IMR-90 (cell line): ENCODE results near the gene ATP1A2. TPM values are rescaled to one million over a fixed set of nuclear protein-coding genes. Genes with fewer than 3 reads are reported as not detected.

Experiments used
- ATAC-seq: fragments of 200-7000 bp; cut with Tn5 transposase; 2 replicates; pipeline ENCODE4 v1.9.1; 2020; ENCODE audit warnings: low read depth, mild to moderate bottlenecking, moderate library complexity
- BruUV-seq: library from RNA; stranded (reverse); fragments of 400-500 nt; replicated peaks from 2 replicates; lab custom pipeline; 2021; lab: Mats Ljungman, UMichigan
- CTCF ChIA-PET: fragments of 300-600 bp; formaldehyde crosslinking; extraction: SDS; loops from one replicate; lab custom pipeline; 2021; ENCODE audit warnings: antibody characterized with exemption; lab: Yijun Ruan, JAX
- POLR2A ChIA-PET: fragments of 300-600 bp; sonication (Branson Sonifier 250); formaldehyde crosslinking; loops from one replicate; lab custom pipeline; 2022; ENCODE audit warnings: antibody characterized with exemption; ENCODE audit not compliant: unreplicated experiment; lab: Charles Lee
- DNase-seq: peaks from one replicate; pipeline ENCODE4 v3.0.0; 2013
- H2AFZ ChIP-seq: replicated peaks from 2 replicates; pipeline ENCODE3; 2013; ENCODE audit warnings: low read length, mild to moderate bottlenecking; ENCODE audit not compliant: poor library complexity
- H2AK5ac ChIP-seq: 2 replicates; pipeline ENCODE4 v1.6.1; 2013; ENCODE audit warnings: low read depth, low read length, inconsistent platforms
- H2AK9ac ChIP-seq: replicated peaks from 2 replicates; pipeline ENCODE3; 2013; ENCODE audit warnings: mild to moderate bottlenecking, low read depth, low read length, moderate library complexity; ENCODE audit not compliant: poor library complexity
- H2BK120ac ChIP-seq: 2 replicates; pipeline ENCODE4 v1.6.1; 2013; ENCODE audit warnings: low read depth, low read length, inconsistent platforms
- H2BK15ac ChIP-seq: 3 replicates; pipeline ENCODE4 v1.6.1; 2013; ENCODE audit warnings: low read depth, low read length, inconsistent platforms
- H2BK20ac ChIP-seq: 2 replicates; pipeline ENCODE4 v1.6.1; 2013; ENCODE audit warnings: low read depth, mild to moderate bottlenecking, inconsistent platforms, low read length, moderate library complexity
- H2BK5ac ChIP-seq: 2 replicates; pipeline ENCODE4 v1.6.1; 2013; ENCODE audit warnings: mild to moderate bottlenecking, low read depth, low read length, inconsistent platforms; ENCODE audit not compliant: poor library complexity, severe bottlenecking
- H3K14ac ChIP-seq: replicated peaks from 2 replicates; pipeline ENCODE4 v1.6.1; 2013; ENCODE audit warnings: low read depth, low read length, inconsistent platforms
- H3K18ac ChIP-seq: 2 replicates; pipeline ENCODE4 v1.6.1; 2013; ENCODE audit warnings: low read depth, low read length, control low read depth
- H3K23ac ChIP-seq: 2 replicates; pipeline ENCODE4 v1.6.1; 2013; ENCODE audit warnings: low read depth, low read length, inconsistent platforms
- H3K27ac ChIP-seq: 2 replicates; pipeline ENCODE4 v1.5.1; 2013; ENCODE audit warnings: mild to moderate bottlenecking, control low read depth, low read length; ENCODE audit not compliant: insufficient read depth
- H3K27me3 ChIP-seq: 2 replicates; pipeline ENCODE4 v1.6.1; 2013; ENCODE audit warnings: low read length; ENCODE audit not compliant: control insufficient read depth, insufficient read depth
- H3K36me3 ChIP-seq: 2 replicates; pipeline ENCODE4 v1.6.1; 2013; ENCODE audit warnings: low read length, mixed read lengths; ENCODE audit not compliant: control insufficient read depth, insufficient read depth
- H3K4ac ChIP-seq: 2 replicates; pipeline ENCODE4 v1.6.1; 2013; ENCODE audit warnings: low read depth, low read length, inconsistent platforms
- H3K4me1 ChIP-seq: 2 replicates; pipeline ENCODE4 v1.6.1; 2013; ENCODE audit warnings: low read length, mixed read lengths; ENCODE audit not compliant: control insufficient read depth, insufficient read depth
- H3K4me2 ChIP-seq: 2 replicates; pipeline ENCODE4 v1.6.1; 2013; ENCODE audit warnings: low read depth, mild to moderate bottlenecking, control low read depth, low read length, moderate library complexity
- H3K4me3 ChIP-seq: 2 replicates; pipeline ENCODE4 v1.5.1; 2013; ENCODE audit warnings: low read depth, mild to moderate bottlenecking, control low read depth, low read length, moderate library complexity; ENCODE audit not compliant: insufficient read depth
- H3K56ac ChIP-seq: 2 replicates; pipeline ENCODE4 v1.6.1; 2013; ENCODE audit warnings: low read length, inconsistent platforms; ENCODE audit not compliant: insufficient read depth; ENCODE audit errors: extremely low read depth
- H3K79me1 ChIP-seq, 2 experiments: 2 replicates each; pipeline ENCODE4 v1.6.1; 2013; ENCODE audit warnings: low read length in 2 of 2, inconsistent platforms in 1 of 2, low read depth in 1 of 2
- H3K9ac ChIP-seq: 2 replicates; pipeline ENCODE4 v1.6.1; 2013; ENCODE audit warnings: low read depth, low read length, control low read depth
- H3K9me1 ChIP-seq: 2 replicates; pipeline ENCODE4 v1.6.1; 2013; ENCODE audit warnings: low read length, inconsistent platforms; ENCODE audit not compliant: insufficient read depth
- H3K9me3 ChIP-seq: 2 replicates; pipeline ENCODE4 v1.6.1; 2013; ENCODE audit warnings: low read length; ENCODE audit not compliant: control insufficient read depth, insufficient read depth
- H4K20me1 ChIP-seq: 2 replicates; pipeline ENCODE4 v1.6.1; 2013; ENCODE audit warnings: low read length, inconsistent platforms; ENCODE audit not compliant: insufficient read depth
- H4K5ac ChIP-seq: 2 replicates; pipeline ENCODE4 v1.6.1; 2013; ENCODE audit warnings: mild to moderate bottlenecking, low read depth, low read length, control low read depth
- H4K8ac ChIP-seq, 2 experiments: 2 replicates each; pipeline ENCODE4 v1.6.1; 2013; ENCODE audit warnings: low read depth in 2 of 2, low read length in 2 of 2, control low read depth in 1 of 2, inconsistent platforms in 1 of 2
- H4K91ac ChIP-seq: 2 replicates; pipeline ENCODE4 v1.6.1; 2013; ENCODE audit warnings: low read depth, low read length, inconsistent platforms; ENCODE audit not compliant: insufficient read depth
- BHLHE40 ChIP-seq: fragments of 150-350 bp; IDR thresholded peaks from 2 replicates; pipeline ENCODE4 v1.6.1; 2016; ENCODE audit warnings: mild to moderate bottlenecking, low read depth, low read length
- CHD1 ChIP-seq: IDR thresholded peaks from 2 replicates; pipeline ENCODE4 v1.6.1; 2012; ENCODE audit warnings: low read depth, low read length, improper control_type of control experiment
- NFE2L2 ChIP-seq: fragments of 150-350 bp; IDR thresholded peaks from 2 replicates; pipeline ENCODE4 v1.6.1; 2016; ENCODE audit warnings: low read depth, mild to moderate bottlenecking, low read length
- WGBS, 2 experiments: methylation state at CpG; one replicate each; pipeline versions ENCODE4 v1.1.5 to v1.1.7; 2013; ENCODE audit warnings: missing lambda C conversion rate in 2 of 2; ENCODE audit not compliant: insufficient read length in 1 of 2; ENCODE audit errors: extremely low coverage in 2 of 2; 5-methylcytosine and 5-hydroxymethylcytosine counted together
- dilution Hi-C: fragments of 300-500 bp; cut with HindIII; formaldehyde crosslinking; loops from one replicate; pipeline ENCODE4 v1.14.3; 2018; ENCODE audit warnings: low sequenced_read_pairs; ENCODE audit not compliant: unreplicated experiment
- in situ Hi-C: fragments of 300-500 bp; cut with MboI; formaldehyde crosslinking; loops from 3 replicates; pipeline ENCODE4 v1.14.3; 2019; ENCODE audit warnings: low sequenced_read_pairs, inconsistent platforms, mixed read lengths
- intact Hi-C: fragments of 100-400 bp; cut with micrococcal nuclease; formaldehyde crosslinking; loops from 2 replicates; pipeline ENCODE4 v1.10.0; 2022
- polyA plus RNA-seq, 3 experiments: library from polyadenylated mRNA; depleted of rRNA; stranded (reverse); fragments of >200 nt; gene quantifications; 2 replicates each; pipeline ENCODE4 v1.2.3, GENCODE V29; 2012; ENCODE audit warnings: low replicate concordance in 1 of 3
- total RNA-seq: library from RNA; depleted of rRNA; stranded (reverse); fragments of >200 nt; gene quantifications from 2 replicates; pipeline ENCODE4 v1.2.3, GENCODE V29; 2012
- TF ChIP-seq, protein P1 (sequence below): fragments of 150-350 bp; IDR thresholded peaks from 2 replicates; pipeline ENCODE4 v1.6.1; 2016; ENCODE audit warnings: low read depth, mild to moderate bottlenecking, low read length, moderate library complexity, borderline replicate concordance

Gene ATP1A2
- total and polyA plus RNA-seq, 2 of the 4 experiments (the other 2 are of a cell fraction) = under 0.01 to 0.15 TPM

DNA sequence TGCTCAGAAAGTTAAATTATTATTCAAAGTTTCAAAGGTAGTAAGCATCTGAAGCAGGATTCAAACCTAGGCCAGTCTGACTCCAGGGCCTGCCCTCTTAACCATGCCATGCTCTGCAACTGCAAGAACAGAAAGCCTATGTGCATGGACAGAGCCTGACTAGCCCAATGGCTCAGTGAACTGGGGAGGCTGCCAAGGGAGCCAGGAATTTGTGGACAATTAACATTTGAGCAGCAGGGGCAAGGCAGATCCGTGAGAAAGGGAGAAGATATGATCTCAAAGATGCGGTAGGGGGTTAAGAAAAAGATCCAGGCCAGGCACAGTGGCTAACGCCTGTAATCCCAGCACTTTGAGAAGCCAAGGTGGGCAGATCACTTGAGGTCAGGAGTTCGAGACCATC lies 29.4 kb downstream of the ATP1A2 start:
- ChIA-PET CTCF (interaction anchor here (0.6 kb wide), 1 partner anchor 96 kb away, joined by 3 read pairs; no protein-coding TSS in a partner anchor), POLR2A (no interaction called here)
- Histone ChIP-seq H3K9me1 (no peaks in the 10 kb centered on the region), H3K36me3 (no peaks in the 10 kb centered on the region), H2AK5ac (no peak overlapping the region), H3K27ac (no peak overlapping the region), H3K23ac (no peak overlapping the region), H2BK5ac (no peak overlapping the region), H2BK20ac (no peak overlapping the region), H2BK120ac (no peak overlapping the region), H2BK15ac (no peak overlapping the region), H4K5ac (no peak overlapping the region), H3K14ac (no peak overlapping the region), H3K56ac (no peak overlapping the region), H3K27me3 (peaks cover 25% of the 10 kb centered on the region), H2AK9ac (no peak overlapping the region), H3K18ac (no peak overlapping the region), H3K9me3 (no peaks in the 10 kb centered on the region), H4K20me1 (no peaks in the 10 kb centered on the region), H3K79me1 (no peaks in the 10 kb centered on the region), H4K91ac (no peak overlapping the region), H3K9ac (no peak overlapping the region), H3K4me1 (no peaks in the 10 kb centered on the region), H4K8ac (no peak overlapping the region), H3K4ac (no peak overlapping the region), H3K4me2 (no peak overlapping the region), H3K4me3 (no peak overlapping the region), H2AFZ (no peak overlapping the region)
- DNase-seq = peak; percentile 10
- dilution Hi-C loops = no loop called here
- ATAC-seq = no peak
- BruUV-seq = no TSS peak
- intact Hi-C loops = no loop called here
- in situ Hi-C loops = no loop called here
- no peak for TF ChIP-seq NFE2L2
- TF ChIP-seq, protein P1, sequence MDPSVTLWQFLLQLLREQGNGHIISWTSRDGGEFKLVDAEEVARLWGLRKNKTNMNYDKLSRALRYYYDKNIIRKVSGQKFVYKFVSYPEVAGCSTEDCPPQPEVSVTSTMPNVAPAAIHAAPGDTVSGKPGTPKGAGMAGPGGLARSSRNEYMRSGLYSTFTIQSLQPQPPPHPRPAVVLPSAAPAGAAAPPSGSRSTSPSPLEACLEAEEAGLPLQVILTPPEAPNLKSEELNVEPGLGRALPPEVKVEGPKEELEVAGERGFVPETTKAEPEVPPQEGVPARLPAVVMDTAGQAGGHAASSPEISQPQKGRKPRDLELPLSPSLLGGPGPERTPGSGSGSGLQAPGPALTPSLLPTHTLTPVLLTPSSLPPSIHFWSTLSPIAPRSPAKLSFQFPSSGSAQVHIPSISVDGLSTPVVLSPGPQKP = no peak
- TF ChIP-seq BHLHE40 = no peak
- no peak for TF ChIP-seq CHD1
- WGBS, 2 experiments = no CpG with 5 or more reads among the region's 4 CpGs
